GM10847 (cell line): Measurements from ENCODE around the gene NEK6.

Experiments used
- POLR2A ChIP-seq: IDR thresholded peaks from 2 replicates; pipeline ENCODE4 v1.6.1; 2011; ENCODE audit not compliant: insufficient read length; ENCODE audit errors: extremely low read depth

Gene NEK6

GRCh38 chr9:124292696-124293593 is 35.2 kb downstream of the NEK6 start:
- TF ChIP-seq POLR2A = no peak

DNA sequence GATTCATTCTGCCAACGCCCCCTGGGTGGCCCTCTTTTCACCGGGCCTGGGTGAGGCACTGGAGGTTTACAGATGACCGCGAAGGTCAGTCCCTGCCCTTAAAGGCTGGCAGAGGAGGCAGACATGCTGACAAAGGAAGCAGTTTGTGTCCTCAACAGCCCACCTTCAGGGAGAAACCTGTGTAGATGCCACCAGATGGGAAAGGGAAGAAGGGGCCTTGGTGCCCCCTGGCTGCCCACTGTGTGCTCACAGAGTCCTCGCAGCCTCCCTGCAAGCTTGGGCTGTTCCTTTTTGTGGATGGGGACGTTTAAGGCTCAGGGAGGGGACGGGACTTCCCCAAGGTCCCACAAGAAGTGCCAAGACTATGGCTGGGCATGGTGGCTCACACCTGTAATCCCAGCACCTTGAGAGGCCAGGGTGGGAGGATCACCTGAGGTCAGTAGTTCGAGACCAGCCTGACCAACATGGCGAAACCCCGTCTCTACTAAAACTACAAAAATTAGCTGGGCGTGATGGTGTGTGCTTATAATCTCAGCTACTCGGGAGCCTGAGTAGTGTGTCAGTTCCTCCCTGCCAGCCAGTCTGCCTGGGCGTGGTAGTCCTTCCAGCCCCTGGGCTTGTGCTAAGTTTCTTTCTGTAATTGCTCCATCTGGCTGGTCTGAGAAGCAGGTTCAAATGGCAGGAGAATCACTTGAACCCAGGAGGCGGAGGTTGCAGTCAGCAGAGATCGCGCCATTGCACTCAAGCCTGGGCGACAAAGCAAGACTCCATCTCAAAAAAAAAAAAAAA is 36.2 kb downstream of the NEK6 start:
- TF ChIP-seq POLR2A = no peak

DNA sequence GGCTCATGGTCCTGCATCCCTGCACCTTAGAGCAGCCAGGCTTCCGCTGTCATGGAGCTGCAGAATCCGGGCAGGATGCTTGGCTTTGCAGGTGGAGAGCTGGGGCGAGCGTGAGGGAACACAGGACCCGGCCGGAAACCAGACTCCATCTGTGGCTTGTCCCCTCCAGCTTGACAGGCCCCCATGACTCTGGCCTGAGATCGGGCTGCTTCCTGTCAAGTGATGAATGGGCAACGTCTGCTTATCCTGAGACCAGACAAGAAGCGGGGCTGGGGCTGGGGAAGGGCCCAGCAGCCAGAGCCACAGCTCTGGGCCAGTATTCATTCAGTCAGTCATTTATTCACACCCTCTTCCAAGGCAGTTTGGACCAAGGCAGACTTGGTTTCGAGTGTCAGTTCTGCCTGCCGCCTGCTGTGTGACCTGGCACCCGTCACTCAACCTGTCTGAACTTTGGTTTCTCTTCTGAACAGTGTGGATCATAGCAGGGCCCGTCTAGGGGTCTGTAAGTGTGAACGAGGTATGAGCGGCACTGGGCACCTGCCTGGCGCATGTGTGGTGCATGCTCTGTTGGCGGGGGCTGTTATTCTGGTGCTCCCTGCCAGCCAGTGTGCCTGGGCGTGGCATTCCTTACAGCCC is 37.5 kb downstream of the NEK6 start:
- TF ChIP-seq POLR2A = no peak

GRCh38 chr9:124296094-124296493 is 38.3 kb downstream of the NEK6 start:
- TF ChIP-seq POLR2A = peak; percentile 20

DNA sequence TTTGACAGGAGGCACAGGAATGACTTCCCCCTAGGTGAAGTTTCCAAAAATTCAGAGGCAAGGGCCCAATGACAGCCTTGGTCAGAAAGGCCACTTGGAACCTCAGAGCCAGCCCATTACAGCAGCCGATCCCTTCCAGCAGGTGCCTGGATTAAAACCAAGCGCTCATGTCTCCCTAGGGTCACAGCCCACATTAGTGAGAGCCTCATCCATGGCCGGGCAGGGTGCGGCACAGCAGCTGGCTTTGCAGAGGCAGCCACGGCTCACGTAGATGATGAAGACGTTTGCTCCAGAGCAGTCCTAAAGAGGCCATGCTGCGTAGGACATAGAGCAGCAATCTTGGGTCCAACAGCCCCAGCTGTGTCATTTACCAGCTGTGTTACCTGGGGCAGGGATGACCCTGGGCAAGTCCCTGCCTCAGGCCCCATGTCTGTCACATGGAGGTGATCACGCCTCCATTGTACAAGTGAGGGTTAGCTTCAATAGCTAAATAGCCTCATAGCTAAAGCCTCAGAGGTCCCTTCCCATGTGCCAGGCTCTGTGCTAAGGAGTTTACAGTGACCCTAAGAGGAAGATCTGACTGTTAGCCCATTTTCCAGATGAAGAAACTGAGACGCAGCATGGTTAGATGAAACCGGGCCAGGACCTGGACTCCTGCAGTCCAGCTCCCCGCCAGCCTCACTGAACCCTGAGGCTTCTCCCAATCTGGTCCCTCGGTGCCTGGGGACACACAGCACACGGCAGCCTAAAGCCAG is 39.2 kb downstream of the NEK6 start:
- no peak for TF ChIP-seq POLR2A

GRCh38 chr9:124297551-124297901 is 39.8 kb downstream of the NEK6 start:
- no peak for TF ChIP-seq POLR2A

DNA sequence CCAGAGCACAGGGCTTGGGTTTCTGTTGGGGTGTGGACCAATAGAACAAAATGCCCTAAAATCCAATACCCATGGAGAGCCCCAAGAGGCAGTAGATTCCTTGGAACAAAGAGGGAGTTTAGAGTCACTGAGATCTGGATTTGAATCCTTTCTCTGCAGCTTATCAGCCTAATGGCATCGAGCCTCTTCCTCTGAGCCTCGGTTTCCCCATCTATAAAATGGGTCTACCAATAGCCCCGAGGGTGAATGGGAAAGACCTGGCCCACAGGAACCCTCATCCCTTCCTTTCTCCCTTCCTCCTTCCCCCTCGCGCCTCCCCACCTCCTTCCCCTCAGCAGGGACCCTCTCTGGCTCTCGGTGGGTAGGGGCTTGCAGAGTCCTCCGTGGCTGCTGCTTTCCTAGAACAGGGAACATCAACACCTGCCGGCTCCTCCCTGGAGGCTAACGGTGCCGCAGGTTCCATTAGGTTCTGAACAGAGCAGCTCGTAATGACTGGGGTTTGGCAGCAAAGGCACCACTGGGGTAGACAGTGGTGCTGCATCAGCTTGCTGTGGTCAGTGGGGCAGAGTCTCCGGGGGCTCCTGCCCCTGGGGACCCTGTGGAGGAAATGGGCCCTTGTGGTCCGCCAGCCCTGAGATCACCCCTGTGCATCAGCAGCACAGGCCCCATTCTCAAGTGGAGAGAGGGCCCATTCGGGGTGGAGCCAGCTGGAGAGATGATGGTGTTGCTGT is 40.3 kb downstream of the NEK6 start:
- no peak for TF ChIP-seq POLR2A

DNA sequence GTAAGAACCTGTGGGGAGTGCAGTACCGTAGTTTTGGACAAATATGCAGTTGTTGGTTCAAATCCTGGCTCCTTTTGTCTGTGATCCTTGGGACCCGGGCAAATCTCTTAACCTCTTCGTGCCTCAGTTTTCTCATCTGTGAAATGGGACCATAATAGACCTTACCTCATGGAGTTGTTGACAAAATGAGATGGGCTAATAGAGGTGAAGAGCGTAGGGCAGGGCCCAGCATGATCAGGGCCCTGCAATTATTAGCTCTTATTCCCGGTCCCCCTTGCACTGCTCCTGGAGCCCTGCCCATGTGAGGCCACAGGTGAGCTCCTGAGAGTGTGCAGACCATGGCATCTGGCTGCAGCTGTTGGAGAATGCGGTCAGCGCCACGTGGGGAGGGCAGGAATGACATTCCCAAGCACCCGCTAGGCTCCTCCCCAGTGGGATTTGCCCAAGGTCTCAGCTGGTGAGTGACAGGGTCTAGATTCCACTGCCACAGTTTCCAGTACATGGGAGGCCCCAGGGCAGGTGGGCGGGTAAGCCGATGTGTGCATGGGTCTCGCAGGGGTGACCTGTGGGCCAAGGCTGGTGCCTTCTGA is 41.0 kb downstream of the NEK6 start:
- no peak for TF ChIP-seq POLR2A

GRCh38 chr9:124299515-124300090 is 41.9 kb downstream of the NEK6 start:
- TF ChIP-seq POLR2A = no peak

DNA sequence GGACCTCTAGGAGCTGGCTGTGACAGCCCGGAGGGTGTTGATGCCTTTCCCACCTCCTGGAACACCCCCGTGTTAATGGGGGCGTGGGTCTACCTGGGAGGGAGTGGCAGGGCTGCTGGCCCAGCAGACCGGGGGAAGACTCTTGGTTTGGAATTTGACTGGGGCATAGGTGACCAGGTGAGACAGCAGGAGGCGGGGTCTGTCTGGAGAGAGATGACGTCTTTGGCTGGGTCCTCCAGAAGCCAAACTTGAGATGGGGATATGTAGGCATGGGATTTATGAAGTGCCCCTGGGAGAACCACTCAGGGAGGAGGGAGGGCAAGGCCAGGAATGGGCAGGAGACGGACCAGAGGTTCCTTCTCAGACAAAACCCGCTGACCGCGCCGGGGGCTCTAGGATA is 42.6 kb downstream of the NEK6 start:
- TF ChIP-seq POLR2A = no peak

GRCh38 chr9:124302921-124303320 is 45.2 kb downstream of the NEK6 start:
- TF ChIP-seq POLR2A = no peak

GRCh38 chr9:124303762-124304161 is 46.0 kb downstream of the NEK6 start:
- TF ChIP-seq POLR2A = no peak

DNA sequence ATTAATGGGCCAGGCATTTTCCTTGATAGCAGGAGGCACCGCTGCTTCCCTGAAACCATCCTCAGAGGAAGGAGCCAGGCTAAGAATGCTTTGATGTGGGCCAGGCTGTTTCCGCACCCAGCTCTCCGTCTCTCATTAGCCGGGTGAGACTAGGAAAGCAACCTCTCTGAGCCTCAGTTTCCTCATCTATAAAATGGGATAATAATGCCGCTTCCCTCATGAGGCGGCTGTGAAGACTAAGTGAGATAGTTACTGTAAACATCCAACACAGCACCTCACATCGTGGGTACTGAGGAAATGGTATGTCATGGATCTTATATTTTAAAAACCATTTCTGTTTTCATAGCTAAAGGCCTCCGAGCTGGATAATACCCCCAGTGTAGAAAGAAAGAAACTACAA is 46.5 kb downstream of the NEK6 start:
- no peak for TF ChIP-seq POLR2A
